Skin epidermis (tissue), 12 donors: ENCODE measurements around the gene INPP4A.
"Not testable (repeated sequence)": the region's sequence is repeated elsewhere in the genome, so short reads cannot be mapped to it uniquely, and the experiment has no call there.

Experiments used
- H3K27ac ChIP-seq, 21 experiments: fragments of 200-600 bp; sonication (generic) in 11 of 21; one replicate each; pipeline ENCODE4 v1.5.0; 2020; ENCODE audit warnings: mild to moderate bottlenecking in 3 of 21, inconsistent platforms in 2 of 21, moderate library complexity in 2 of 21
- H3K4me3 ChIP-seq, 7 experiments: fragments of 200-600 bp; sonication (generic) in 2 of 7; one replicate each; pipeline ENCODE4 v1.5.0; 2020; ENCODE audit warnings: inconsistent platforms in 2 of 7, mild to moderate bottlenecking in 2 of 7, moderate library complexity in 1 of 7

Gene INPP4A

GRCh38 chr2:98570356-98570755 lies 125.7 kb downstream of the INPP4A start:
- no peak overlapping the region for H3K4me3 ChIP-seq
- no peak overlapping the region for H3K27ac ChIP-seq

- Histone ChIP-seq H3K27ac (no peak overlapping the region), H3K4me3 (no peak overlapping the region)
Observed at GRCh38 chr2:98571121-98571701, 126.6 kb downstream of the INPP4A start.

GRCh38 chr2:98571796-98572195 lies 127.1 kb downstream of the INPP4A start:
- Histone ChIP-seq H3K27ac (no peak overlapping the region), H3K4me3 (no peak overlapping the region)

GRCh38 chr2:98572211-98572610 lies 127.6 kb downstream of the INPP4A start:
- no peak overlapping the region for H3K27ac ChIP-seq
- no peak overlapping the region for H3K4me3 ChIP-seq

GRCh38 chr2:98572676-98573075 lies 128.0 kb downstream of the INPP4A start:
- Histone ChIP-seq H3K4me3 (no peak overlapping the region), H3K27ac (no peak overlapping the region)

- H3K27ac ChIP-seq, result no peak overlapping the region
Observed at GRCh38 chr2:98573426-98573825, 128.8 kb downstream of the INPP4A start.

GRCh38 chr2:98576666-98577312 lies 132.1 kb downstream of the INPP4A start:
- Histone ChIP-seq H3K4me3 (no peak overlapping the region), H3K27ac (no peak overlapping the region)

More at GRCh38 chr2:98573426-98573825, 128.8 kb downstream of the INPP4A start:
- H3K4me3 ChIP-seq, result no peak overlapping the region

- Histone ChIP-seq H3K4me3 (no peak overlapping the region), H3K27ac (no peak overlapping the region)
Observed at GRCh38 chr2:98577313-98577712, 132.7 kb downstream of the INPP4A start.

GRCh38 chr2:98578231-98578630 lies 133.6 kb downstream of the INPP4A start:
- no peak overlapping the region for H3K27ac ChIP-seq
- H3K4me3 ChIP-seq, result no peak overlapping the region

GRCh38 chr2:98579926-98580325 lies 135.3 kb downstream of the INPP4A start:
- Histone ChIP-seq H3K27ac (no peak overlapping the region), H3K4me3 (no peak overlapping the region)

- Histone ChIP-seq H3K4me3 (no peak overlapping the region), H3K27ac (no peak overlapping the region)
Observed at GRCh38 chr2:98580656-98581284, 136.1 kb downstream of the INPP4A start.

- H3K27ac ChIP-seq, result no peak overlapping the region
- H3K4me3 ChIP-seq, result no peak overlapping the region
Observed at GRCh38 chr2:98582523-98582922, 137.9 kb downstream of the INPP4A start.

GRCh38 chr2:98583276-98583675 lies 138.6 kb downstream of the INPP4A start:
- H3K4me3 ChIP-seq, result no peak overlapping the region
- no peak overlapping the region for H3K27ac ChIP-seq

- Histone ChIP-seq H3K4me3 (no peak overlapping the region), H3K27ac (no peak overlapping the region)
Observed at GRCh38 chr2:98583816-98584618, 139.4 kb downstream of the INPP4A start.

GRCh38 chr2:98585386-98585785 lies 140.7 kb downstream of the INPP4A start:
- no peak overlapping the region for H3K27ac ChIP-seq
- no peak overlapping the region for H3K4me3 ChIP-seq

GRCh38 chr2:98586551-98587140 lies 142.0 kb downstream of the INPP4A start:
- Histone ChIP-seq H3K27ac (no peak overlapping the region), H3K4me3 (no peak overlapping the region)

- no peak overlapping the region for H3K27ac ChIP-seq
- no peak overlapping the region for H3K4me3 ChIP-seq
Observed at GRCh38 chr2:98588880-98589431, 144.3 kb downstream of the INPP4A start.

GRCh38 chr2:98589489-98589888 lies 144.8 kb downstream of the INPP4A start:
- Histone ChIP-seq H3K4me3 (no peak overlapping the region), H3K27ac (no peak overlapping the region)

GRCh38 chr2:98592565-98592964 lies 147.9 kb downstream of the INPP4A start:
- Histone ChIP-seq H3K27ac (no peak overlapping the region), H3K4me3 (no peak overlapping the region)

- H3K27ac ChIP-seq, result not testable (repeated sequence)
Observed at GRCh38 chr2:98594665-98595064, 150.0 kb downstream of the INPP4A start.

More at GRCh38 chr2:98594665-98595064, 150.0 kb downstream of the INPP4A start:
- H3K4me3 ChIP-seq, result not testable (repeated sequence)
